B cell (primary cell): ENCODE results near the gene CLIC6.

ENCODE experiments used
- CTCF ChIP-seq: fragments of 200-600 bp; IDR thresholded peaks from one replicate; pipeline ENCODE4 v1.8.0; 2022; ENCODE audit warnings: antibody characterized with exemption, mild to moderate bottlenecking
- EZH2 ChIP-seq: IDR thresholded peaks from 2 replicates; pipeline ENCODE4 v1.6.1; 2012; ENCODE audit warnings: borderline replicate concordance, low read depth, mild to moderate bottlenecking, moderate library complexity, low read length; ENCODE audit not compliant: insufficient read depth, poor library complexity, severe bottlenecking

- no peak for TF ChIP-seq CTCF
- TF ChIP-seq EZH2, result no peak
These were observed 37.5 kb downstream of the CLIC6 start for GRCh38 chr21:34706337-34706736.
